Karpas-422 (cell line): ENCODE results near the gene PLCG1. TPM values are rescaled to one million over a fixed set of nuclear protein-coding genes. Genes with fewer than 3 reads are reported as not detected.

ENCODE experiments used
- DNase-seq: peaks from one replicate; pipeline ENCODE4 v3.0.0-alpha.2; 2015
- H2AFZ ChIP-seq: fragments of 200-600 bp; sonication (generic); 2 replicates; pipeline ENCODE4 v1.6.1; 2014; ENCODE audit warnings: antibody characterized with exemption, low read length, mixed read lengths
- H3K27ac ChIP-seq: fragments of 200-600 bp; sonication (generic); 2 replicates; pipeline ENCODE4 v1.5.1; 2014; ENCODE audit warnings: mild to moderate bottlenecking, low read length, moderate library complexity
- H3K27me3 ChIP-seq: fragments of 200-600 bp; sonication (generic); 2 replicates; pipeline ENCODE4 v1.6.1; 2014; ENCODE audit warnings: low read length, mixed read lengths
- H3K36me3 ChIP-seq: fragments of 200-600 bp; sonication (generic); 2 replicates; pipeline ENCODE4 v1.6.1; 2014; ENCODE audit warnings: low read length, mixed read lengths; ENCODE audit not compliant: insufficient read depth
- H3K4me1 ChIP-seq: fragments of 200-600 bp; sonication (generic); 2 replicates; pipeline ENCODE4 v1.6.1; 2014; ENCODE audit warnings: mild to moderate bottlenecking, low read length, mixed read lengths
- H3K4me2 ChIP-seq: fragments of 200-600 bp; sonication (generic); 2 replicates; pipeline ENCODE4 v1.6.1; 2014; ENCODE audit warnings: low read length, low read depth, mild to moderate bottlenecking; ENCODE audit not compliant: poor library complexity, severe bottlenecking
- H3K4me3 ChIP-seq: fragments of 200-600 bp; sonication (generic); 2 replicates; pipeline ENCODE4 v1.5.1; 2014; ENCODE audit warnings: mild to moderate bottlenecking, antibody characterized with exemption, low read length, mixed read lengths
- H3K79me2 ChIP-seq: fragments of 200-600 bp; sonication (generic); 2 replicates; pipeline ENCODE4 v1.6.1; 2014; ENCODE audit warnings: mild to moderate bottlenecking, low read length, mixed read lengths
- H3K9ac ChIP-seq: fragments of 200-600 bp; sonication (generic); 2 replicates; pipeline ENCODE4 v1.6.0; 2014; ENCODE audit warnings: low read length
- H3K9me2 ChIP-seq: fragments of 200-600 bp; sonication (generic), shearing (Covaris generic); replicated peaks from 2 replicates; pipeline ENCODE4 v1.6.0; 2014; ENCODE audit warnings: mild to moderate bottlenecking, low read length, moderate library complexity; ENCODE audit not compliant: insufficient read depth
- H3K9me3 ChIP-seq: fragments of 300-700, 200-600 bp; sonication (generic); 2 replicates; pipeline ENCODE4 v1.6.1; 2014; ENCODE audit warnings: low read length, mixed read lengths
- H4K20me1 ChIP-seq: fragments of 200-600 bp; sonication (generic); 2 replicates; pipeline ENCODE4 v1.6.1; 2014; ENCODE audit warnings: mild to moderate bottlenecking, antibody characterized with exemption, low read length, low read depth; ENCODE audit not compliant: insufficient read depth
- total RNA-seq: library from RNA; depleted of rRNA; stranded (reverse); fragments of >200 nt; shearing (Covaris generic); gene quantifications from 2 replicates; pipeline ENCODE4 v1.2.3, GENCODE V29; 2014; ENCODE audit warnings: low replicate concordance

Gene PLCG1
- total RNA-seq, 1 experiment from 2014 or later, result 48.6 TPM

- Histone ChIP-seq H3K4me2 (no peak overlapping the region), H3K27ac (no peak overlapping the region), H3K27me3 (no peaks in the 10 kb centered on the region), H3K4me1 (no peaks in the 10 kb centered on the region), H3K9me3 (peaks cover 13% of the 10 kb centered on the region), H4K20me1 (no peaks in the 10 kb centered on the region), H3K9ac (no peak overlapping the region), H3K36me3 (peaks cover 9% of the 10 kb centered on the region; the same call in 1 of the 2 replicates), H3K4me3 (no peak overlapping the region), H2AFZ (no peak overlapping the region), H3K79me2 (no peaks in the 10 kb centered on the region), H3K9me2 (no peaks in the 10 kb centered on the region)
- DNase-seq, result no peak
Measured at GRCh38 chr20:41191562-41192500, 54.5 kb downstream of the PLCG1 start.

DNA sequence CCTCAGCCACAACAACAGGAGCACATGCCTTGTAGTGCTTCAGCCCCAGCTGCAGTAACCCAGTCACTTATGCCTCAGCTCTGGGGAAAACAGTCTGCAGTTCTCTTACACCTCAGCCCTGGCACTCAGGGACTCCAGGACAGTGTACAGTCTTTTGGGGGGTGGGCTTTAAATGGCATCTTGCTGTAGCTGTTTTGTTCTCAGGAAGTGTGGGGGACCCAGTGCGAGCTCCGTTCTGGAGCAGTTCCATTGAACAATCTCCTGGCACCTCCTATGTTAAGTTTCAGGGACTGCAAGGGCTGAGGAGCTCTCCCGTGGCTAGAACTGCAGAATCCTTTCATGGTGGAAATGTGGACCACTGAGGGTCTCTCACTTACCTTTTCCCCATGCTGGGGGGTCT lies 55.2 kb downstream of the PLCG1 start:
- H3K9me2 ChIP-seq, result no peaks in the 10 kb centered on the region
- H3K9me3 ChIP-seq, result peaks cover 13% of the 10 kb centered on the region
- no peaks in the 10 kb centered on the region for H4K20me1 ChIP-seq
- no peaks in the 10 kb centered on the region for H3K79me2 ChIP-seq
- no peak overlapping the region for H3K4me2 ChIP-seq
- no peak overlapping the region for H2AFZ ChIP-seq
- H3K4me1 ChIP-seq, result no peaks in the 10 kb centered on the region
- H3K9ac ChIP-seq, result no peak overlapping the region
- DNase-seq, result no peak
- peaks cover 12% of the 10 kb centered on the region; the same call in 1 of the 2 replicates for H3K36me3 ChIP-seq
- no peak overlapping the region for H3K27ac ChIP-seq
- no peak overlapping the region for H3K4me3 ChIP-seq
- no peaks in the 10 kb centered on the region for H3K27me3 ChIP-seq

DNA sequence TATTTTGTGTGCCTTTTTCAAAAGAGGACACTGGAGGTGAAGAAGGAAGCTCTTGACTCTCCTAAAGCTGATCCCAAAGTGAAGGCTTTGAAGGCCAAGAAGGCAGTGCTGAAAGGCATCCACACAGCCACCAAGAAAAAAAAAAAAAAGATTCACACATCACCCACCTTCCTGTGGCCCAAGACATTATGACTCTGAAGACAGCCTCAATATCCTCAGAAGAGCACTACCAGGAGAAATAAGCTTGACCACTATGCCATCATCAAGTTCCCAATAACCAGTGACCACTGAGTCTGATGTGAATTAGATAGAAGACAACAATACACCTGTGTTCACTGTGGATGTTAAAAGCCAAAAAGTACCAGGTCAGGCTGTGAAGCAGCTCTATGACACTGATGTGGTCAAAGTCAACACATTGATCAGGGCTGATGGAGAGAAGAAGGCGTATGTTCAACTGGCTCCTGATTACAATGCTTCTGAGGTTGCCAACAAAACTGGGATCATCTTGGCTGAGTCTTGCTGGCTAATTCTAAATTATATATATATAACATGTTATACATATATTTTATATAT lies 59.4 kb downstream of the PLCG1 start:
- no peaks in the 10 kb centered on the region for H3K27me3 ChIP-seq
- peaks cover 13% of the 10 kb centered on the region for H3K9me3 ChIP-seq
- H3K4me1 ChIP-seq, result no peaks in the 10 kb centered on the region
- no peak overlapping the region for H2AFZ ChIP-seq
- H4K20me1 ChIP-seq, result no peaks in the 10 kb centered on the region
- no peaks in the 10 kb centered on the region for H3K79me2 ChIP-seq
- H3K9ac ChIP-seq, result no peak overlapping the region
- H3K36me3 ChIP-seq, result peaks cover 12% of the 10 kb centered on the region
- H3K4me3 ChIP-seq, result no peak overlapping the region
- H3K4me2 ChIP-seq, result no peak overlapping the region
- H3K9me2 ChIP-seq, result no peaks in the 10 kb centered on the region
- no peak for DNase-seq
- no peak overlapping the region for H3K27ac ChIP-seq

- DNase-seq, result no peak
Measured at GRCh38 chr20:41198443-41198842, 61.1 kb downstream of the PLCG1 start.

GRCh38 chr20:41200446-41201202 lies 63.3 kb downstream of the PLCG1 start:
- H3K4me2 ChIP-seq, result no peak overlapping the region

More at GRCh38 chr20:41198443-41198842, 61.1 kb downstream of the PLCG1 start:
- H3K9me2 ChIP-seq, result no peaks in the 10 kb centered on the region
- H3K9ac ChIP-seq, result no peak overlapping the region
- no peaks in the 10 kb centered on the region for H4K20me1 ChIP-seq
- no peaks in the 10 kb centered on the region for H3K4me1 ChIP-seq
- no peaks in the 10 kb centered on the region for H3K79me2 ChIP-seq
- H3K4me2 ChIP-seq, result no peak overlapping the region
- no peaks in the 10 kb centered on the region for H3K27me3 ChIP-seq
- no peak overlapping the region for H2AFZ ChIP-seq
- peaks cover 7% of the 10 kb centered on the region for H3K36me3 ChIP-seq
- H3K4me3 ChIP-seq, result no peak overlapping the region
- H3K27ac ChIP-seq, result no peak overlapping the region
- peaks cover 10% of the 10 kb centered on the region for H3K9me3 ChIP-seq

DNA sequence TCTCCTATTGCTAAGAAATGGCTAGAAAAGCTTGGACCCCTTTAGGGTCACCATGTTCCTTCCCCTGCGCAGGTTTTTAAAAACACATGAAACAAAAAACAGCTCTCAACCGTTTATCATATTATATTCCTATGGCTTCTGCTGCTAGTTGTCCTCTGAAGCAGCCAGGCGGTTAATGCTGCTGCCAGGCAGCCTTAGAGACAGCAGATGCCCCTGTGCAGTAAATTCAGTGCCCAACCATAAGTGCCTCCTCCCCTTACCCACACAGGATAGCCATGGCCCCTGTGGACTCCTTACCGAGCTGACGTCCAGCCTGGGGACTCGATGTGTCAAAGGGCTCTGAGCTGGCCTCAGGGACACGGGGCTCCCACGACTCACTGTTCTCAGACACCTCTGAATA lies 64.4 kb downstream of the PLCG1 start:
- no peak for DNase-seq
- Histone ChIP-seq H3K27ac (no peak overlapping the region), H4K20me1 (no peaks in the 10 kb centered on the region)

More at GRCh38 chr20:41200446-41201202, 63.3 kb downstream of the PLCG1 start:
- H2AFZ ChIP-seq, result no peak overlapping the region
- H3K36me3 ChIP-seq, result peaks cover 7% of the 10 kb centered on the region
- DNase-seq, result no peak
- H3K9me2 ChIP-seq, result no peaks in the 10 kb centered on the region
- no peaks in the 10 kb centered on the region for H3K4me1 ChIP-seq
- no peak overlapping the region for H3K27ac ChIP-seq
- no peak overlapping the region for H3K9ac ChIP-seq
- H3K9me3 ChIP-seq, result peaks cover 10% of the 10 kb centered on the region
- no peaks in the 10 kb centered on the region for H3K79me2 ChIP-seq
- H4K20me1 ChIP-seq, result no peaks in the 10 kb centered on the region
- H3K4me3 ChIP-seq, result no peak overlapping the region
- H3K27me3 ChIP-seq, result no peaks in the 10 kb centered on the region

GRCh38 chr20:41202426-41202825 lies 65.1 kb downstream of the PLCG1 start:
- H3K4me2 ChIP-seq, result no peak overlapping the region
- H3K4me1 ChIP-seq, result no peaks in the 10 kb centered on the region
- H3K27ac ChIP-seq, result no peak overlapping the region
- H3K9me3 ChIP-seq, result peaks cover 10% of the 10 kb centered on the region
- H3K27me3 ChIP-seq, result no peaks in the 10 kb centered on the region
- no peaks in the 10 kb centered on the region for H4K20me1 ChIP-seq
- H2AFZ ChIP-seq, result no peak overlapping the region
- H3K36me3 ChIP-seq, result peaks cover 6% of the 10 kb centered on the region
- H3K79me2 ChIP-seq, result no peaks in the 10 kb centered on the region
- no peak overlapping the region for H3K9ac ChIP-seq
- DNase-seq, result no peak
- no peaks in the 10 kb centered on the region for H3K9me2 ChIP-seq
- no peak overlapping the region for H3K4me3 ChIP-seq

More for the DNA sequence above, 64.4 kb downstream of the PLCG1 start:
- no peaks in the 10 kb centered on the region for H3K27me3 ChIP-seq
- H3K9me2 ChIP-seq, result no peaks in the 10 kb centered on the region
- H3K36me3 ChIP-seq, result peaks cover 7% of the 10 kb centered on the region
- H3K9ac ChIP-seq, result no peak overlapping the region
- H3K9me3 ChIP-seq, result peaks cover 10% of the 10 kb centered on the region
- no peaks in the 10 kb centered on the region for H3K4me1 ChIP-seq
- H3K4me3 ChIP-seq, result no peak overlapping the region
- no peak overlapping the region for H2AFZ ChIP-seq
- H3K4me2 ChIP-seq, result no peak overlapping the region
- no peaks in the 10 kb centered on the region for H3K79me2 ChIP-seq

DNA sequence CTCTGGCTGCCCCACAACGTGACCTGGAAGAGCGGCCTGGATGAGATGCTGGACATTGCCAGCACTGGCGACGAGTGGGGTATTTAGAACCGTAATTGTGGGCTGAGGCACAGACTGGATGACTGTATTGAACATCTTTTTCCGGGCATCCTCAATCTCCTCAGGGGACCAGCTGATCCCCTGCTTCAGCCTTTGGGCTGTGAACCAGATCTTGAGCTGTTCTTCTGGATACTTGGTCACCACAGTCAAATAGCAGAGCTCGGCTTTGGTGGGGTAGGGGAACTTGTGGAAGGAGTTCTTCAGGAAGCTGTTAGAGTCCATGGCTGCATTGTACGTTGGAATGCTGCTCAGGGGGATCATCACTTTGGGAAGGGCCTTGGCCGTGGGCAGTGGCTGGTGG lies 66.3 kb downstream of the PLCG1 start:
- no peak overlapping the region for H3K9ac ChIP-seq
- no peak overlapping the region for H3K4me3 ChIP-seq
- DNase-seq, result no peak
- H2AFZ ChIP-seq, result no peak overlapping the region
- no peaks in the 10 kb centered on the region for H3K79me2 ChIP-seq
- peaks cover 5% of the 10 kb centered on the region for H3K9me3 ChIP-seq
- H4K20me1 ChIP-seq, result no peaks in the 10 kb centered on the region
- H3K4me2 ChIP-seq, result no peak overlapping the region
- H3K4me1 ChIP-seq, result no peaks in the 10 kb centered on the region
- no peaks in the 10 kb centered on the region for H3K36me3 ChIP-seq
- no peaks in the 10 kb centered on the region for H3K27me3 ChIP-seq
- H3K27ac ChIP-seq, result no peak overlapping the region
- no peaks in the 10 kb centered on the region for H3K9me2 ChIP-seq
